Liver (tissue), 9 donors: ENCODE results near the gene MRPL50. TPM values are rescaled to one million over a fixed set of nuclear protein-coding genes. Genes with fewer than 3 reads are reported as not detected.
A peak's percentile ranks its signal among the peaks of the same experiment; 100 is the strongest.

Experiments
- DNase-seq: peaks from one replicate; pipeline ENCODE4 v3.0.0-alpha.2; 2017; ENCODE audit warnings: low spot score
- H3K27ac ChIP-seq, 2 donors: one replicate each; pipeline ENCODE4 v1.7.0; 2013; ENCODE audit warnings: inconsistent platforms in 2 of 2, low read length in 2 of 2, control low read depth in 1 of 2, low read depth in 1 of 2, mild to moderate bottlenecking in 1 of 2
- H3K27me3 ChIP-seq, 4 donors: one replicate each; pipeline versions ENCODE4 v1.6.1 to v1.7.0; 2013; ENCODE audit warnings: low read length in 3 of 4, inconsistent platforms in 1 of 4, mild to moderate bottlenecking in 1 of 4, moderate library complexity in 1 of 4; ENCODE audit not compliant: control insufficient read depth in 4 of 4, insufficient read depth in 4 of 4
- H3K36me3 ChIP-seq, 4 donors: one replicate each; pipeline versions ENCODE4 v1.6.1 to v1.7.0; 2013; ENCODE audit warnings: low read length in 3 of 4, mild to moderate bottlenecking in 3 of 4, low read depth in 1 of 4, moderate library complexity in 1 of 4; ENCODE audit not compliant: control insufficient read depth in 4 of 4, insufficient read depth in 3 of 4
- H3K4me1 ChIP-seq, 4 donors: one replicate each; pipeline versions ENCODE4 v1.6.1 to v1.7.0; 2013; ENCODE audit warnings: low read length in 3 of 4, mild to moderate bottlenecking in 3 of 4, moderate library complexity in 1 of 4; ENCODE audit not compliant: control insufficient read depth in 4 of 4, insufficient read depth in 4 of 4
- H3K4me3 ChIP-seq, 3 donors: one replicate each; pipeline versions ENCODE4 v1.6.1 to v1.7.0; 2013; ENCODE audit warnings: low read length in 3 of 3, control low read depth in 1 of 3, low read depth in 1 of 3, mild to moderate bottlenecking in 1 of 3
- H3K9ac ChIP-seq, 2 donors: one replicate each; pipeline ENCODE4 v1.7.0; 2013; ENCODE audit warnings: low read length in 2 of 2, mild to moderate bottlenecking in 2 of 2, moderate library complexity in 2 of 2, control low read depth in 1 of 2, low read depth in 1 of 2
- H3K9me3 ChIP-seq, 4 donors: one replicate each; pipeline versions ENCODE4 v1.6.1 to v1.7.0; 2013; ENCODE audit warnings: low read length in 3 of 4; ENCODE audit not compliant: control insufficient read depth in 4 of 4
- ATF3 ChIP-seq: IDR thresholded peaks from 2 replicates; pipeline ENCODE4 v1.6.1; 2016; ENCODE audit warnings: antibody characterized with exemption
- CTCF ChIP-seq: fragments of 150-350 bp; IDR thresholded peaks from 2 replicates; pipeline ENCODE4 v1.5.1; 2017; ENCODE audit warnings: improper control_type of control experiment, low read depth, low read length; ENCODE audit not compliant: missing input control
- EGR1 ChIP-seq, 2 donors: IDR thresholded peaks; 2 replicates each; pipeline ENCODE4 v1.6.1; 2016 to 2018; ENCODE audit warnings: antibody characterized with exemption in 2 of 2, low read depth in 2 of 2
- FOXA1 ChIP-seq: IDR thresholded peaks from 2 replicates; pipeline ENCODE4 v1.6.1; 2016; ENCODE audit warnings: antibody characterized with exemption
- FOXA2 ChIP-seq: IDR thresholded peaks from 2 replicates; pipeline ENCODE4 v1.6.1; 2016; ENCODE audit warnings: antibody characterized with exemption
- GABPA ChIP-seq, 2 donors: IDR thresholded peaks in 1 of 2; conservative IDR thresholded peaks in 1 of 2; 2 replicates each; pipeline ENCODE4 v1.6.1; 2016; ENCODE audit warnings: antibody characterized with exemption in 2 of 2, mild to moderate bottlenecking in 1 of 2, moderate library complexity in 1 of 2
- HNF4A ChIP-seq, 2 donors: conservative IDR thresholded peaks; 2 replicates each; pipeline ENCODE4 v1.6.1; 2016; ENCODE audit warnings: antibody characterized with exemption in 2 of 2, mild to moderate bottlenecking in 2 of 2
- HNF4G ChIP-seq: IDR thresholded peaks from 2 replicates; pipeline ENCODE4 v1.6.1; 2016; ENCODE audit warnings: antibody characterized with exemption
- JUND ChIP-seq, 2 donors: IDR thresholded peaks; 2 replicates each; pipeline ENCODE4 v1.6.1; 2016; ENCODE audit warnings: antibody characterized with exemption in 2 of 2
- NR2F2 ChIP-seq: IDR thresholded peaks from 2 replicates; pipeline ENCODE4 v1.6.1; 2016; ENCODE audit warnings: antibody characterized with exemption
- RAD21 ChIP-seq, 2 donors: IDR thresholded peaks; 2 replicates each; pipeline ENCODE4 v1.6.1; 2016; ENCODE audit warnings: antibody characterized with exemption in 2 of 2, mild to moderate bottlenecking in 2 of 2
- RXRA ChIP-seq, 2 donors: IDR thresholded peaks; 2 replicates each; pipeline ENCODE4 v1.6.1; 2017 to 2018; ENCODE audit warnings: antibody characterized with exemption in 2 of 2, mild to moderate bottlenecking in 1 of 2
- SP1 ChIP-seq: IDR thresholded peaks from 2 replicates; pipeline ENCODE4 v1.6.1; 2018; ENCODE audit warnings: antibody characterized with exemption, mild to moderate bottlenecking
- TAF1 ChIP-seq: conservative IDR thresholded peaks from 2 replicates; pipeline ENCODE4 v1.6.1; 2016; ENCODE audit warnings: antibody characterized with exemption, mild to moderate bottlenecking
- YY1 ChIP-seq: IDR thresholded peaks from 2 replicates; pipeline ENCODE4 v1.6.1; 2016; ENCODE audit warnings: antibody characterized with exemption, mild to moderate bottlenecking
- WGBS: extraction: QIAGEN DNeasy Blood & Tissue Kit; methylation state at CpG from one replicate; pipeline ENCODE4 v1.1.7; 2013; 5-methylcytosine and 5-hydroxymethylcytosine counted together
- polyA plus RNA-seq, 2 donors: library from polyadenylated mRNA; stranded (reverse) in 1 of 2; unstranded in 1 of 2; fragments of 200-250 nt in 1 of 2; fragments of >200 nt in 1 of 2; fragmentation: Nextera tagmentation in 1 of 2; extraction: Ambion mirVana in 1 of 2; gene quantifications; one replicate each; pipeline versions ENCODE4 v1.2.1 to v1.2.3, GENCODE V29; 2013 to 2015
- total RNA-seq, 2 donors: library from RNA; depleted of rRNA; stranded (reverse); fragments of >200 nt; gene quantifications; one replicate each; pipeline ENCODE4 v1.2.3, GENCODE V29; 2014
- TF ChIP-seq, protein P1 (sequence below): IDR thresholded peaks from 2 replicates; pipeline ENCODE4 v1.6.1; 2016; ENCODE audit warnings: antibody characterized with exemption
- TF ChIP-seq, protein P2 (sequence below): IDR thresholded peaks from 2 replicates; pipeline ENCODE4 v1.6.1; 2016; ENCODE audit warnings: antibody characterized with exemption, mild to moderate bottlenecking
- TF ChIP-seq, protein P3 (sequence below): IDR thresholded peaks from 2 replicates; pipeline ENCODE4 v1.6.1; 2016; ENCODE audit warnings: antibody characterized with exemption
- donor health status: healthy.
- donor health status: healthy.
- donor health status: healthy.
- donor health status: healthy.
- donor health status: healthy.

MRPL50 gene
- total and polyA plus RNA-seq, 4 donors: 5.7 to 12.3 (median 10.5) TPM

GRCh38 chr9:101445353-101446029 is 47.1 kb upstream of the MRPL50 start:
- no peaks in the 10 kb centered on the region for H3K9me3 ChIP-seq
- peak overlapping the region; percentile 15 to 48 (median 41) for H3K4me3 ChIP-seq
- no peaks in the 10 kb centered on the region for H3K27me3 ChIP-seq
- no peaks in the 10 kb centered on the region for H3K36me3 ChIP-seq
- H3K27ac ChIP-seq: peak overlapping the region; percentile 83 to 94
- TF ChIP-seq, protein P1, sequence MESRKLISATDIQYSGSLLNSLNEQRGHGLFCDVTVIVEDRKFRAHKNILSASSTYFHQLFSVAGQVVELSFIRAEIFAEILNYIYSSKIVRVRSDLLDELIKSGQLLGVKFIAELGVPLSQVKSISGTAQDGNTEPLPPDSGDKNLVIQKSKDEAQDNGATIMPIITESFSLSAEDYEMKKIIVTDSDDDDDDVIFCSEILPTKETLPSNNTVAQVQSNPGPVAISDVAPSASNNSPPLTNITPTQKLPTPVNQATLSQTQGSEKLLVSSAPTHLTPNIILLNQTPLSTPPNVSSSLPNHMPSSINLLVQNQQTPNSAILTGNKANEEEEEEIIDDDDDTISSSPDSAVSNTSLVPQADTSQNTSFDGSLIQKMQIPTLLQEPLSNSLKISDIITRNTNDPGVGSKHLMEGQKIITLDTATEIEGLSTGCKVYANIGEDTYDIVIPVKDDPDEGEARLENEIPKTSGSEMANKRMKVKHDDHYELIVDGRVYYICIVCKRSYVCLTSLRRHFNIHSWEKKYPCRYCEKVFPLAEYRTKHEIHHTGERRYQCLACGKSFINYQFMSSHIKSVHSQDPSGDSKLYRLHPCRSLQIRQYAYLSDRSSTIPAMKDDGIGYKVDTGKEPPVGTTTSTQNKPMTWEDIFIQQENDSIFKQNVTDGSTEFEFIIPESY: peak; percentile 59
- TF ChIP-seq RAD21 (IDR thresholded peaks at IDR 0.05) (peak; percentile 39 to 40), GABPA (IDR thresholded peaks at IDR 0.05 in 1 of 2, conservative IDR thresholded peaks at IDR 0.05 in 1 of 2) (no peak), HNF4G (no peak), FOXA2 (peak; percentile 27), EGR1 (IDR thresholded peaks at IDR 0.05; ENCODE audit: low read depth in 2 of 2) (peak; percentile 34 to 69), SP1 (peak; percentile 87), HNF4A (conservative IDR thresholded peaks at IDR 0.05) (peak; percentile 85), YY1 (peak; percentile 69), JUND (IDR thresholded peaks at IDR 0.05) (peak; percentile 72 to 93), NR2F2 (peak; percentile 67), ATF3 (peak; percentile 59), RXRA (IDR thresholded peaks at IDR 0.05) (peak; percentile 90 to 95), CTCF (no peak), TAF1 (peak; percentile 36), FOXA1 (no peak)
- TF ChIP-seq, protein P2, sequence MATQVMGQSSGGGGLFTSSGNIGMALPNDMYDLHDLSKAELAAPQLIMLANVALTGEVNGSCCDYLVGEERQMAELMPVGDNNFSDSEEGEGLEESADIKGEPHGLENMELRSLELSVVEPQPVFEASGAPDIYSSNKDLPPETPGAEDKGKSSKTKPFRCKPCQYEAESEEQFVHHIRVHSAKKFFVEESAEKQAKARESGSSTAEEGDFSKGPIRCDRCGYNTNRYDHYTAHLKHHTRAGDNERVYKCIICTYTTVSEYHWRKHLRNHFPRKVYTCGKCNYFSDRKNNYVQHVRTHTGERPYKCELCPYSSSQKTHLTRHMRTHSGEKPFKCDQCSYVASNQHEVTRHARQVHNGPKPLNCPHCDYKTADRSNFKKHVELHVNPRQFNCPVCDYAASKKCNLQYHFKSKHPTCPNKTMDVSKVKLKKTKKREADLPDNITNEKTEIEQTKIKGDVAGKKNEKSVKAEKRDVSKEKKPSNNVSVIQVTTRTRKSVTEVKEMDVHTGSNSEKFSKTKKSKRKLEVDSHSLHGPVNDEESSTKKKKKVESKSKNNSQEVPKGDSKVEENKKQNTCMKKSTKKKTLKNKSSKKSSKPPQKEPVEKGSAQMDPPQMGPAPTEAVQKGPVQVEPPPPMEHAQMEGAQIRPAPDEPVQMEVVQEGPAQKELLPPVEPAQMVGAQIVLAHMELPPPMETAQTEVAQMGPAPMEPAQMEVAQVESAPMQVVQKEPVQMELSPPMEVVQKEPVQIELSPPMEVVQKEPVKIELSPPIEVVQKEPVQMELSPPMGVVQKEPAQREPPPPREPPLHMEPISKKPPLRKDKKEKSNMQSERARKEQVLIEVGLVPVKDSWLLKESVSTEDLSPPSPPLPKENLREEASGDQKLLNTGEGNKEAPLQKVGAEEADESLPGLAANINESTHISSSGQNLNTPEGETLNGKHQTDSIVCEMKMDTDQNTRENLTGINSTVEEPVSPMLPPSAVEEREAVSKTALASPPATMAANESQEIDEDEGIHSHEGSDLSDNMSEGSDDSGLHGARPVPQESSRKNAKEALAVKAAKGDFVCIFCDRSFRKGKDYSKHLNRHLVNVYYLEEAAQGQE: peak; percentile 66
- TF ChIP-seq, protein P3, sequence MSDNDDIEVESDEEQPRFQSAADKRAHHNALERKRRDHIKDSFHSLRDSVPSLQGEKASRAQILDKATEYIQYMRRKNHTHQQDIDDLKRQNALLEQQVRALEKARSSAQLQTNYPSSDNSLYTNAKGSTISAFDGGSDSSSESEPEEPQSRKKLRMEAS: peak; percentile 64
- 17% methylated on average over 5 of the region's 5 CpGs for WGBS
- peak overlapping the region in 1 of 2 donors; percentile 92 for H3K9ac ChIP-seq
- peaks cover 5 to 33% (median 20%) of the 10 kb centered on the region in 4 donors for H3K4me1 ChIP-seq
- DNase-seq: no peak
